Parathyroid adenoma (tissue), 2 donors: ENCODE results near the gene PTK6.

Experiments used
- H2AFZ ChIP-seq: fragments of 300-600 bp; sonication (generic); one replicate; pipeline ENCODE4 v1.7.0; 2017; ENCODE audit warnings: antibody characterized with exemption, mild to moderate bottlenecking
- H3K27ac ChIP-seq: fragments of 300-600 bp; sonication (generic); one replicate; pipeline ENCODE4 v1.7.0; 2017
- H3K27me3 ChIP-seq: fragments of 300-600 bp; sonication (generic); one replicate; pipeline ENCODE4 v1.7.0; 2017; ENCODE audit warnings: low read length; ENCODE audit not compliant: control insufficient read depth, insufficient read depth
- H3K36me3 ChIP-seq: fragments of 300-600 bp; sonication (generic); one replicate; pipeline ENCODE4 v1.7.0; 2017; ENCODE audit warnings: low read length; ENCODE audit not compliant: control insufficient read depth, insufficient read depth
- H3K4me1 ChIP-seq: fragments of 300-600 bp; sonication (generic); one replicate; pipeline ENCODE4 v1.7.0; 2017; ENCODE audit warnings: control low read depth
- H3K4me2 ChIP-seq: fragments of 300-600 bp; sonication (generic); one replicate; pipeline ENCODE4 v1.7.0; 2017; ENCODE audit warnings: low read length
- H3K4me3 ChIP-seq: fragments of 300-600 bp; sonication (generic); one replicate; pipeline ENCODE4 v1.7.0; 2017; ENCODE audit warnings: low read depth, low read length
- H3K79me2 ChIP-seq: fragments of 300-600 bp; sonication (generic); one replicate; pipeline ENCODE4 v1.7.0; 2017; ENCODE audit warnings: control low read depth
- H3K9ac ChIP-seq: fragments of 300-600 bp; sonication (generic); one replicate; pipeline ENCODE4 v1.7.0; 2017; ENCODE audit warnings: mild to moderate bottlenecking
- H3K9me3 ChIP-seq: fragments of 300-600 bp; sonication (generic); one replicate; pipeline ENCODE4 v1.7.0; 2017; ENCODE audit warnings: low read length; ENCODE audit not compliant: control insufficient read depth
- CTCF ChIP-seq: fragments of 300-600 bp; sonication (generic); IDR thresholded peaks from one replicate; pipeline ENCODE4 v1.7.0; 2017; ENCODE audit warnings: antibody characterized with exemption, mild to moderate bottlenecking
- donor health status: primary hyperparathyroidism.

Gene PTK6

GRCh38 chr20:63568986-63569949 is 32.1 kb upstream of the PTK6 start:
- Histone ChIP-seq H2AFZ (no peak overlapping the region), H3K36me3 (no peaks in the 10 kb centered on the region), H3K9me3 (no peaks in the 10 kb centered on the region), H3K79me2 (no peaks in the 10 kb centered on the region), H3K4me2 (no peak overlapping the region), H3K4me3 (no peak overlapping the region), H3K27me3 (no peaks in the 10 kb centered on the region), H3K4me1 (no peaks in the 10 kb centered on the region), H3K27ac (no peak overlapping the region), H3K9ac (no peak overlapping the region)
- TF ChIP-seq CTCF, result no peak

- Histone ChIP-seq H3K27me3 (no peaks in the 10 kb centered on the region), H3K27ac (no peak overlapping the region), H3K4me2 (no peak overlapping the region), H3K4me1 (no peaks in the 10 kb centered on the region), H3K36me3 (no peaks in the 10 kb centered on the region), H3K79me2 (no peaks in the 10 kb centered on the region), H2AFZ (no peak overlapping the region), H3K9ac (no peak overlapping the region), H3K4me3 (no peak overlapping the region), H3K9me3 (no peaks in the 10 kb centered on the region)
- TF ChIP-seq CTCF, result no peak
Measured at GRCh38 chr20:63568170-63568981, 31.2 kb upstream of the PTK6 start.

GRCh38 chr20:63567386-63568169 is 30.4 kb upstream of the PTK6 start:
- H3K36me3 ChIP-seq, result no peaks in the 10 kb centered on the region
- no peaks in the 10 kb centered on the region for H3K9me3 ChIP-seq
- no peak overlapping the region for H2AFZ ChIP-seq
- H3K4me3 ChIP-seq, result no peak overlapping the region
- no peak overlapping the region for H3K27ac ChIP-seq
- H3K79me2 ChIP-seq, result no peaks in the 10 kb centered on the region
- TF ChIP-seq CTCF, result no peak
- no peaks in the 10 kb centered on the region for H3K27me3 ChIP-seq
- H3K9ac ChIP-seq, result no peak overlapping the region
- H3K4me2 ChIP-seq, result no peak overlapping the region
- H3K4me1 ChIP-seq, result no peaks in the 10 kb centered on the region

GRCh38 chr20:63567136-63567385 is 29.9 kb upstream of the PTK6 start:
- no peak for TF ChIP-seq CTCF
- H3K4me3 ChIP-seq, result no peak overlapping the region
- no peaks in the 10 kb centered on the region for H3K4me1 ChIP-seq
- no peaks in the 10 kb centered on the region for H3K27me3 ChIP-seq
- H3K79me2 ChIP-seq, result no peaks in the 10 kb centered on the region
- no peaks in the 10 kb centered on the region for H3K9me3 ChIP-seq
- H3K9ac ChIP-seq, result no peak overlapping the region
- H3K36me3 ChIP-seq, result no peaks in the 10 kb centered on the region
- H3K4me2 ChIP-seq, result no peak overlapping the region
- no peak overlapping the region for H3K27ac ChIP-seq
- H2AFZ ChIP-seq, result no peak overlapping the region
